ENCODE data around the gene MACROD1.

GRCh38 chr11:64151337-64151736 lies 14.6 kb downstream of the MACROD1 start:
- TF ChIP-seq, protein P1, sequence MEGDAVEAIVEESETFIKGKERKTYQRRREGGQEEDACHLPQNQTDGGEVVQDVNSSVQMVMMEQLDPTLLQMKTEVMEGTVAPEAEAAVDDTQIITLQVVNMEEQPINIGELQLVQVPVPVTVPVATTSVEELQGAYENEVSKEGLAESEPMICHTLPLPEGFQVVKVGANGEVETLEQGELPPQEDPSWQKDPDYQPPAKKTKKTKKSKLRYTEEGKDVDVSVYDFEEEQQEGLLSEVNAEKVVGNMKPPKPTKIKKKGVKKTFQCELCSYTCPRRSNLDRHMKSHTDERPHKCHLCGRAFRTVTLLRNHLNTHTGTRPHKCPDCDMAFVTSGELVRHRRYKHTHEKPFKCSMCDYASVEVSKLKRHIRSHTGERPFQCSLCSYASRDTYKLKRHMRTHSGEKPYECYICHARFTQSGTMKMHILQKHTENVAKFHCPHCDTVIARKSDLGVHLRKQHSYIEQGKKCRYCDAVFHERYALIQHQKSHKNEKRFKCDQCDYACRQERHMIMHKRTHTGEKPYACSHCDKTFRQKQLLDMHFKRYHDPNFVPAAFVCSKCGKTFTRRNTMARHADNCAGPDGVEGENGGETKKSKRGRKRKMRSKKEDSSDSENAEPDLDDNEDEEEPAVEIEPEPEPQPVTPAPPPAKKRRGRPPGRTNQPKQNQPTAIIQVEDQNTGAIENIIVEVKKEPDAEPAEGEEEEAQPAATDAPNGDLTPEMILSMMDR (IDR thresholded peaks at IDR 0.05) = no peak
- no peak for TF ChIP-seq EZH2 (IDR thresholded peaks at IDR 0.05; ENCODE audit: borderline replicate concordance, insufficient read depth, low read depth, low read length, poor library complexity, severe bottlenecking)

Measured in B cell (primary cell).